A673 (cell line): ENCODE measurements around the gene UBE2J1. TPM values are rescaled to one million over a fixed set of nuclear protein-coding genes. Genes with fewer than 3 reads are reported as not detected.

Experiments
- BruUV-seq: library from RNA; stranded (reverse); fragments of 400-500 nt; replicated peaks from 2 replicates; lab custom pipeline; 2021; lab: Mats Ljungman, UMichigan
- CTCF ChIA-PET: fragments of 300-600 bp; sonication (Branson Sonifier 250); formaldehyde crosslinking; loops from one replicate; lab custom pipeline; 2022; ENCODE audit warnings: antibody characterized with exemption; lab: Charles Lee
- POLR2A ChIA-PET: fragments of 300-600 bp; sonication (Branson Sonifier 250); formaldehyde crosslinking; loops from one replicate; lab custom pipeline; 2022; ENCODE audit warnings: antibody characterized with exemption; ENCODE audit not compliant: low non-redundant PET; lab: Charles Lee
- DNase-seq: peaks from one replicate; pipeline ENCODE4 v3.0.0-alpha.2; 2015; ENCODE audit warnings: low spot score
- H3K27ac ChIP-seq: fragments of 200-600 bp; sonication (generic); 2 replicates; pipeline ENCODE4 v1.5.1; 2016; ENCODE audit warnings: mixed run types, low read depth, mild to moderate bottlenecking, mixed read lengths, antibody characterized with exemption, low read length; ENCODE audit not compliant: poor library complexity, severe bottlenecking
- H3K27me3 ChIP-seq: fragments of 200-600 bp; sonication (generic); replicated peaks from 2 replicates; pipeline ENCODE4 v1.6.1; 2017; ENCODE audit warnings: mixed run types, low read depth, mild to moderate bottlenecking, mixed read lengths, antibody characterized with exemption, low read length; ENCODE audit not compliant: insufficient read depth, poor library complexity
- H3K36me3 ChIP-seq: fragments of 200-600 bp; sonication (generic); 2 replicates; pipeline ENCODE4 v1.6.1; 2016; ENCODE audit warnings: mixed run types, mild to moderate bottlenecking, mixed read lengths, antibody characterized with exemption, low read length; ENCODE audit not compliant: insufficient read depth, poor library complexity, severe bottlenecking
- H3K4me1 ChIP-seq: fragments of 200-600 bp; sonication (generic); 2 replicates; pipeline ENCODE4 v1.6.1; 2017; ENCODE audit warnings: mixed run types, mild to moderate bottlenecking, mixed read lengths, antibody characterized with exemption, low read length; ENCODE audit not compliant: insufficient read depth, poor library complexity, severe bottlenecking
- H3K4me3 ChIP-seq: fragments of 200-600 bp; sonication (generic); 2 replicates; pipeline ENCODE4 v1.5.1; 2016; ENCODE audit warnings: low read depth, mixed run types, mild to moderate bottlenecking, mixed read lengths, low read length; ENCODE audit not compliant: poor library complexity, severe bottlenecking
- H3K9me3 ChIP-seq: fragments of 200-600 bp; sonication (generic); 2 replicates; pipeline ENCODE4 v1.6.1; 2016; ENCODE audit warnings: mixed run types, low read depth, mild to moderate bottlenecking, mixed read lengths, antibody characterized with exemption, low read length; ENCODE audit not compliant: poor library complexity, severe bottlenecking
- CTCF ChIP-seq: fragments of 300-800, 200-600 bp; sonication (generic); conservative IDR thresholded peaks from 2 replicates; pipeline ENCODE4 v1.5.1; 2017; ENCODE audit warnings: low read depth, mild to moderate bottlenecking, antibody characterized with exemption, low read length, moderate library complexity, mixed read lengths
- EZH2 ChIP-seq: fragments of 200-600 bp; sonication (generic); IDR thresholded peaks from 2 replicates; pipeline ENCODE4 v1.6.1; 2017; ENCODE audit warnings: borderline replicate concordance, low read depth, mild to moderate bottlenecking, mixed read lengths, antibody characterized with exemption, low read length; ENCODE audit not compliant: poor library complexity, severe bottlenecking
- intact Hi-C: fragments of 100-400 bp; cut with micrococcal nuclease; formaldehyde crosslinking; loops from one replicate; pipeline ENCODE4 v1.10.0; 2022; ENCODE audit not compliant: unreplicated experiment
- total RNA-seq: library from RNA; stranded (reverse); gene quantifications from 2 replicates; pipeline ENCODE4 v1.2.3, GENCODE V29; 2021

Gene UBE2J1
- total RNA-seq, 1 experiment from 2014 or later, result 36.1 TPM

- ChIA-PET CTCF (no interaction called here), POLR2A (no interaction called here)
- H3K27ac ChIP-seq, result no peak overlapping the region
- H3K4me1 ChIP-seq, result peaks cover 6% of the 10 kb centered on the region
- BruUV-seq, result no TSS peak
- TF ChIP-seq EZH2, result no peak
- TF ChIP-seq CTCF, result no peak
- H3K9me3 ChIP-seq, result no peaks in the 10 kb centered on the region
- DNase-seq, result no peak
- H3K36me3 ChIP-seq, result no peaks in the 10 kb centered on the region
- intact Hi-C loops, result no loop called here
- H3K27me3 ChIP-seq, result no peaks in the 10 kb centered on the region
- no peak overlapping the region for H3K4me3 ChIP-seq
These were observed 36.3 kb upstream of the UBE2J1 start for GRCh38 chr6:89388846-89389245.

GRCh38 chr6:89387516-89388201 lies 35.1 kb upstream of the UBE2J1 start:
- Histone ChIP-seq H3K4me1 (peaks cover 6% of the 10 kb centered on the region), H3K27me3 (no peaks in the 10 kb centered on the region), H3K4me3 (no peak overlapping the region), H3K9me3 (no peaks in the 10 kb centered on the region), H3K27ac (no peak overlapping the region), H3K36me3 (no peaks in the 10 kb centered on the region)
- POLR2A ChIA-PET, result no interaction called here
- no peak for DNase-seq
- BruUV-seq, result no TSS peak
- CTCF ChIA-PET, result interaction anchor here (0.6 kb wide), 1 partner anchor 16 kb away, joined by 3 read pairs; no protein-coding TSS in a partner anchor
- intact Hi-C loops, result no loop called here
- TF ChIP-seq EZH2, result no peak
- no peak for TF ChIP-seq CTCF

GRCh38 chr6:89386917-89387491 lies 34.5 kb upstream of the UBE2J1 start:
- Histone ChIP-seq H3K4me1 (peaks cover 6% of the 10 kb centered on the region), H3K4me3 (no peak overlapping the region), H3K9me3 (no peaks in the 10 kb centered on the region), H3K27ac (no peak overlapping the region), H3K27me3 (no peaks in the 10 kb centered on the region), H3K36me3 (no peaks in the 10 kb centered on the region)
- BruUV-seq, result no TSS peak
- ChIA-PET POLR2A (no interaction called here), CTCF (interaction anchor here (0.6 kb wide), 1 partner anchor 15 kb away, joined by 3 read pairs; no protein-coding TSS in a partner anchor)
- TF ChIP-seq CTCF (no peak), EZH2 (no peak)
- intact Hi-C loops, result no loop called here
- no peak for DNase-seq
